ENCODE measurements around the gene C9orf85.

Gene C9orf85

DNA sequence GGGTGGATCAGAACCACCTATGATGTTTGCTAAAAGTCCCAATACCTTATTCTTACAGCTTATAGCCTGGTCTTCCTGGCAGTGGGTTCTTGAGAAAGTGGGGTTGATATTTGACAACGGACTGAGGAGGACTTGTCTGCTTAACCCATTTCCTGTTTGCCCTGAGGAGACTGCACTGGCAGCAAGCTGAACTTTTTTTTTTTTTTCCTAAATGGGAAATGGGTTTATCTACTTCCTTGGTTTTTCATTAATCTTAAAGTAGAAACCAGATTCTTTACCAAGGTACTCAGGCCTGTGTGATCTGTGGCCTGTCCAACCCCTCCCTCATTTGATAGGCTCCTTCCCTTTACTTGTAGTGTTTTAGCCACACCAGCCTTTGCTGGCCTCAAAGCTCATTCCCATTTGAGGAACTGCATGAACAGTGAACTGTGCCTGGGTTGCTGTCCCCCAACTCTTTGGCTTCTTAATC lies 101.9 kb downstream of the C9orf85 start:
- DNase-seq = no peak

- DNase-seq = no peak
These were observed 111.4 kb downstream of the C9orf85 start for GRCh38 chr9:72022841-72023240.

Measured in SW 1271 (cell line).